ENCODE results near the gene WDR7. TPM values are rescaled to one million over a fixed set of nuclear protein-coding genes. Genes with fewer than 3 reads are reported as not detected.
A peak's percentile ranks its signal among the peaks of the same experiment; 100 is the strongest.

WDR7 gene
- total RNA-seq, 1 experiment from 2014 or later: 7.8 TPM

DNA sequence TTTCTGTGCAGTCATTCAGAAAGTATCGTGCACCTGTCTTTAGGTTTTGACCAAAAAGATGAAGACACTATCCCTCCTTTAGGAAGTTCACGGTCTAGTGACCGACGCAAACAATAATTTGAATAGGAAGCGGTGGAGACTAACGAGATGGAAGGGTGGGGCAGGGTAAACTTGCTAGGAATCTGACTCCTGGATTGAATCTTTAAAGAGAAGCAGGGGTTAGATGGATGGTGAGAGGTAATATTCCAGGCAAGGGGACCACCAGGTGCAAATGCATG is 12.1 kb upstream of the WDR7 start:
- TSS peak; percentile 93 for BruUV-seq (replicated peaks)
- Mint-ChIP-seq H3K4me3 (ENCODE audit: unreplicated experiment) (peak overlapping the region; percentile 91), H3K36me3 (ENCODE audit: insufficient read depth, unreplicated experiment) (peaks cover 17% of the 10 kb centered on the region), H3K27me3 (ENCODE audit: insufficient read depth, unreplicated experiment) (no peaks in the 10 kb centered on the region), H3K9me3 (ENCODE audit: unreplicated experiment) (no peaks in the 10 kb centered on the region), H3K4me1 (ENCODE audit: low read depth, unreplicated experiment) (peaks cover 6% of the 10 kb centered on the region), H3K27ac (ENCODE audit: unreplicated experiment) (peak overlapping the region; percentile 98)
- Histone ChIP-seq H3K9me3 (no peaks in the 10 kb centered on the region), H3K4me3 (ENCODE audit: low read depth, low read length) (peak overlapping the region; percentile 33), H3K27me3 (replicated peaks; ENCODE audit: control insufficient read depth, insufficient read depth, low read length) (no peaks in the 10 kb centered on the region), H3K36me3 (ENCODE audit: control insufficient read depth, insufficient read depth, low read length) (no peaks in the 10 kb centered on the region), H3K4me1 (no peaks in the 10 kb centered on the region)
- ChIA-PET POLR2A (no interaction called here), CTCF (no interaction called here)
- TF ChIP-seq, protein P1, sequence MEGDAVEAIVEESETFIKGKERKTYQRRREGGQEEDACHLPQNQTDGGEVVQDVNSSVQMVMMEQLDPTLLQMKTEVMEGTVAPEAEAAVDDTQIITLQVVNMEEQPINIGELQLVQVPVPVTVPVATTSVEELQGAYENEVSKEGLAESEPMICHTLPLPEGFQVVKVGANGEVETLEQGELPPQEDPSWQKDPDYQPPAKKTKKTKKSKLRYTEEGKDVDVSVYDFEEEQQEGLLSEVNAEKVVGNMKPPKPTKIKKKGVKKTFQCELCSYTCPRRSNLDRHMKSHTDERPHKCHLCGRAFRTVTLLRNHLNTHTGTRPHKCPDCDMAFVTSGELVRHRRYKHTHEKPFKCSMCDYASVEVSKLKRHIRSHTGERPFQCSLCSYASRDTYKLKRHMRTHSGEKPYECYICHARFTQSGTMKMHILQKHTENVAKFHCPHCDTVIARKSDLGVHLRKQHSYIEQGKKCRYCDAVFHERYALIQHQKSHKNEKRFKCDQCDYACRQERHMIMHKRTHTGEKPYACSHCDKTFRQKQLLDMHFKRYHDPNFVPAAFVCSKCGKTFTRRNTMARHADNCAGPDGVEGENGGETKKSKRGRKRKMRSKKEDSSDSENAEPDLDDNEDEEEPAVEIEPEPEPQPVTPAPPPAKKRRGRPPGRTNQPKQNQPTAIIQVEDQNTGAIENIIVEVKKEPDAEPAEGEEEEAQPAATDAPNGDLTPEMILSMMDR (IDR thresholded peaks at IDR 0.05; ENCODE audit: insufficient read depth in 1 of 2, low read depth in 1 of 2, low read length in 1 of 2, severe bottlenecking in 1 of 2, unreplicated experiment in 1 of 2): no peak
- DNase-seq: peak in 1 of 2 experiments; percentile 1
- intact Hi-C loops (cut with micrococcal nuclease; ENCODE audit: unreplicated experiment): no loop called here

DNA sequence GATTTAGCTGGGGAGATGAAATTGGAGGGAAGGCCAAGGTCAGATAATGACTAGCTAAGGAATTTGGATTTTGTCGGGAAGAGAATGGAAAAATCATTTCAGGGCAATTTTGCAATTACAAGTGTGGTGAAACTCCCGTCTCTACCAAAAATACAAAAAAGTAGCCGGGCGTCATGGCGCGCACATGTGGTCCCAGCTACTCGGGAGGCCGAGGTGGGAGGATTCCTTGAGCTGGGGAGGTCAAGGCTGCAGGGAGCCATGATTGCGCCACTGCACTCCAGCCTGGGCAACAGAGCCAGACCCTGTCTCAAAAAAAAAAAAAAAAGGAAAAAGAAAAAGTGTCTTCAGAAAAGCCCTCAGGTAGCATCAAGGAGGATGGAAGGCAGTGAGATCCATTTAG is 11.6 kb upstream of the WDR7 start:
- POLR2A ChIA-PET: no interaction called here
- H3K9me3 ChIP-seq: no peaks in the 10 kb centered on the region
- CTCF ChIA-PET: no interaction called here
- Mint-ChIP-seq H3K4me1 (ENCODE audit: low read depth, unreplicated experiment) (peaks cover 6% of the 10 kb centered on the region), H3K4me3 (ENCODE audit: unreplicated experiment) (peak overlapping the region; percentile 91), H3K27me3 (ENCODE audit: insufficient read depth, unreplicated experiment) (no peaks in the 10 kb centered on the region), H3K27ac (ENCODE audit: unreplicated experiment) (peak overlapping the region; percentile 98), H3K36me3 (ENCODE audit: insufficient read depth, unreplicated experiment) (peaks cover 17% of the 10 kb centered on the region), H3K9me3 (ENCODE audit: unreplicated experiment) (no peaks in the 10 kb centered on the region)
- no peaks in the 10 kb centered on the region for H3K27me3 ChIP-seq (replicated peaks; ENCODE audit: control insufficient read depth, insufficient read depth, low read length)
- no peaks in the 10 kb centered on the region for H3K4me1 ChIP-seq
- intact Hi-C loops (cut with micrococcal nuclease; ENCODE audit: unreplicated experiment): no loop called here
- no peak overlapping the region; the same call in 1 of the 2 replicates for H3K4me3 ChIP-seq (ENCODE audit: low read depth, low read length)
- no peaks in the 10 kb centered on the region for H3K36me3 ChIP-seq (ENCODE audit: control insufficient read depth, insufficient read depth, low read length)
- no TSS peak for BruUV-seq (replicated peaks)
- TF ChIP-seq, protein P1 (IDR thresholded peaks at IDR 0.05; ENCODE audit: insufficient read depth in 1 of 2, low read depth in 1 of 2, low read length in 1 of 2, severe bottlenecking in 1 of 2, unreplicated experiment in 1 of 2): no peak
- no peak for DNase-seq

DNA sequence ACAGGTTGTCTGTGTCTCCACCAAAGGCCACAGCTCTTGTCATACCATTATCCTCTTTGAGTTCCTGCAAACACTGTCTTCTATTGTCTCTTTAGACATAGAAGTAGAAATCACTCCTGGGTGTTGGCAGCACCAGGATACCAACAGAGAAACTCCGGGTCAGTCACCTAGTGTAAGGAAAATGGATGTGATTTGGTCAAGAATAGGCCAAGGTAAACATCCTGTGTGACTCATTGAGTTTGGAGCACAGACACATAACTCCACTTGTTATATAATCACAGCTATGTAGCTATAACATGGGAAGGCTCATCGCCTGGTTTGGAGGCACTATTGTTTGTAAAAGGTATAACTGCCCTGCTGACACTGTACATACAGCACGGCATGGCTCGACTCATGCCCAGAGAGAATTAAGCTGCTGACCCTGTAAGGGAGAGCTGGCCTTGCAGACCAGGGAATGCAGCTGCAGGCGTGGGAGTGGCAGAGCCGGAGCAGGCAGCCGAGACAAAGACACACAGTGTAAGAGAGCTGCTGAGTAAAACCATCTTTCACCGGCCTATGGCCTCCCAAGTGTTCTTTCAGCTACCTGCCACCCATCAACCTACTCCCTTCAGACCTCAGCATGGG is 9.3 kb upstream of the WDR7 start:
- TF ChIP-seq, protein P1 (IDR thresholded peaks at IDR 0.05; ENCODE audit: insufficient read depth in 1 of 2, low read depth in 1 of 2, low read length in 1 of 2, severe bottlenecking in 1 of 2, unreplicated experiment in 1 of 2): no peak
- Mint-ChIP-seq H3K27ac (ENCODE audit: unreplicated experiment) (no peak overlapping the region), H3K9me3 (ENCODE audit: unreplicated experiment) (no peaks in the 10 kb centered on the region), H3K27me3 (ENCODE audit: insufficient read depth, unreplicated experiment) (no peaks in the 10 kb centered on the region), H3K4me3 (ENCODE audit: unreplicated experiment) (no peak overlapping the region), H3K4me1 (ENCODE audit: low read depth, unreplicated experiment) (peaks cover 6% of the 10 kb centered on the region), H3K36me3 (ENCODE audit: insufficient read depth, unreplicated experiment) (peaks cover 12% of the 10 kb centered on the region)
- H3K4me3 ChIP-seq (ENCODE audit: low read depth, low read length): no peak overlapping the region
- intact Hi-C loops (cut with micrococcal nuclease; ENCODE audit: unreplicated experiment): no loop called here
- no peak for DNase-seq
- H3K9me3 ChIP-seq: no peaks in the 10 kb centered on the region
- no TSS peak for BruUV-seq (replicated peaks)
- no peaks in the 10 kb centered on the region for H3K36me3 ChIP-seq (ENCODE audit: control insufficient read depth, insufficient read depth, low read length)
- CTCF ChIA-PET: no interaction called here
- H3K4me1 ChIP-seq: no peaks in the 10 kb centered on the region
- no peaks in the 10 kb centered on the region for H3K27me3 ChIP-seq (replicated peaks; ENCODE audit: control insufficient read depth, insufficient read depth, low read length)
- POLR2A ChIA-PET: no interaction called here
